OCI-LY7 (cell line): ENCODE measurements around the gene RNF13.

Source experiments
- CTCF ChIP-seq: fragments of 200-600 bp; sonication (generic); conservative IDR thresholded peaks from 2 replicates; pipeline ENCODE4 v1.5.1; 2014; ENCODE audit warnings: mild to moderate bottlenecking, antibody characterized with exemption, low read length, moderate library complexity, mixed read lengths
- EZH2phosphoT487 ChIP-seq: fragments of 200-600 bp; sonication (generic); IDR thresholded peaks from 2 replicates; pipeline ENCODE4 v1.6.1; 2018; ENCODE audit warnings: low read depth, borderline replicate concordance, mild to moderate bottlenecking, mixed run types, antibody characterized with exemption, low read length, moderate library complexity, mixed read lengths

GRCh38 chr3:149954812-149955211, 141.8 kb downstream of the RNF13 start:
- TF ChIP-seq CTCF, result no peak
- no peak for TF ChIP-seq EZH2phosphoT487
